PFSK-1 (cell line): ENCODE results near the gene OR7G3.

Experiments
- FOXP2 ChIP-seq: optimal IDR thresholded peaks from 2 replicates; pipeline ENCODE3; 2011; ENCODE audit warnings: borderline replicate concordance, control low read depth, inconsistent platforms; ENCODE audit not compliant: insufficient read depth; ENCODE audit errors: extremely low read length, extremely low read depth
- POLR2AphosphoS5 ChIP-seq: IDR thresholded peaks from 2 replicates; pipeline ENCODE4 v1.6.1; 2012; ENCODE audit warnings: low read depth, mild to moderate bottlenecking, control low read depth, low read length, moderate library complexity
- SIN3A ChIP-seq: IDR thresholded peaks from 2 replicates; pipeline ENCODE4 v1.6.1; 2012; ENCODE audit warnings: mild to moderate bottlenecking, low read length, moderate library complexity, borderline replicate concordance; ENCODE audit not compliant: insufficient read depth
- TAF1 ChIP-seq: IDR thresholded peaks from 2 replicates; pipeline ENCODE4 v1.6.1; 2012; ENCODE audit warnings: low read length, control low read depth, borderline replicate concordance; ENCODE audit not compliant: insufficient read depth
- TF ChIP-seq, protein P1 (sequence below), 2 experiments: IDR thresholded peaks; 2 replicates each; pipeline versions ENCODE4 v1.6.1 to v1.8.0; 2011 to 2012; ENCODE audit warnings: low read depth in 2 of 2, low read length in 2 of 2, control low read depth in 1 of 2, inconsistent platforms in 1 of 2, mild to moderate bottlenecking in 1 of 2, moderate library complexity in 1 of 2; ENCODE audit not compliant: insufficient read depth in 1 of 2

OR7G3 gene

DNA sequence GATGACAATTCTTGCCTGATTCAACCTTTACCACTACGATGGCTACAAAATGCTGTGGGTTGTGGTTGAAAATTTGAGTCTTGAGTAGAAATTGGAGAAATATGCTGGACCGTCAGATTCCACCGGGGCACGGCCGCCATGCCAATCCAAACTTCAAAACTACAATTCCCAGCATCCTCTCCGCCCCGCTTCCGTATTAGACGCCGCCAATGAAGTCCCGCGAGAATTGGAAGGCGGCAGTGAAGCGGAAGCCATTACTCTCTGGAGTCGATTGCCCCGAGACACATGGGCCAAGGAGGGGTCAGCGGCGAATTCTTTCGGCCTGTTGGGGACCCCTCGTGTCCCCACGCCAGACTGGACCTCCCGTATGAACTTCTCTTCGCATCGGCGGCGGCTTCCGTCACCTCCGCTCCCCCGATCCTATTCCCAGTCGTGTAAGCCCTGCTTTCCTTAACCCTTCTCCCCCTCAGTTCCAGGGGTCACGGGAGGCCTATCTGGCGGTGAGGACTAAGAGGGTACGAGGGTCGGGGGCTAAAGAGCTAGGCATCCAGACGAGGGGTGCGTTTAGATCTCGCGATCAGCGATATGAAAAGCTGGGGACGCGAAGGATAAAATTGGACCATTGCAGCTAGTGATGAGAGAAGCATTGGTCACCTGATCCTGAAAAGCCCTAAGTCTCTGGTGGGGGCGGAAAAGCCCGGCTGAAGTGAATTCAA, 13.6 kb upstream of the OR7G3 start, which contains the start of gene ZNF317:
TSS of gene ZNF317 (plus strand) at position 239 of the 716 bp plus-strand sequence. CDS start 15,620 bp downstream, outside the sequence.
- TF ChIP-seq FOXP2, result no peak
- peak; percentile 93 for TF ChIP-seq POLR2AphosphoS5
- TF ChIP-seq TAF1, result peak; percentile 78; the same call in 1 of the 2 replicates
- TF ChIP-seq, protein P1, sequence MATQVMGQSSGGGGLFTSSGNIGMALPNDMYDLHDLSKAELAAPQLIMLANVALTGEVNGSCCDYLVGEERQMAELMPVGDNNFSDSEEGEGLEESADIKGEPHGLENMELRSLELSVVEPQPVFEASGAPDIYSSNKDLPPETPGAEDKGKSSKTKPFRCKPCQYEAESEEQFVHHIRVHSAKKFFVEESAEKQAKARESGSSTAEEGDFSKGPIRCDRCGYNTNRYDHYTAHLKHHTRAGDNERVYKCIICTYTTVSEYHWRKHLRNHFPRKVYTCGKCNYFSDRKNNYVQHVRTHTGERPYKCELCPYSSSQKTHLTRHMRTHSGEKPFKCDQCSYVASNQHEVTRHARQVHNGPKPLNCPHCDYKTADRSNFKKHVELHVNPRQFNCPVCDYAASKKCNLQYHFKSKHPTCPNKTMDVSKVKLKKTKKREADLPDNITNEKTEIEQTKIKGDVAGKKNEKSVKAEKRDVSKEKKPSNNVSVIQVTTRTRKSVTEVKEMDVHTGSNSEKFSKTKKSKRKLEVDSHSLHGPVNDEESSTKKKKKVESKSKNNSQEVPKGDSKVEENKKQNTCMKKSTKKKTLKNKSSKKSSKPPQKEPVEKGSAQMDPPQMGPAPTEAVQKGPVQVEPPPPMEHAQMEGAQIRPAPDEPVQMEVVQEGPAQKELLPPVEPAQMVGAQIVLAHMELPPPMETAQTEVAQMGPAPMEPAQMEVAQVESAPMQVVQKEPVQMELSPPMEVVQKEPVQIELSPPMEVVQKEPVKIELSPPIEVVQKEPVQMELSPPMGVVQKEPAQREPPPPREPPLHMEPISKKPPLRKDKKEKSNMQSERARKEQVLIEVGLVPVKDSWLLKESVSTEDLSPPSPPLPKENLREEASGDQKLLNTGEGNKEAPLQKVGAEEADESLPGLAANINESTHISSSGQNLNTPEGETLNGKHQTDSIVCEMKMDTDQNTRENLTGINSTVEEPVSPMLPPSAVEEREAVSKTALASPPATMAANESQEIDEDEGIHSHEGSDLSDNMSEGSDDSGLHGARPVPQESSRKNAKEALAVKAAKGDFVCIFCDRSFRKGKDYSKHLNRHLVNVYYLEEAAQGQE (IDR thresholded peaks at IDR 0.05; ENCODE audit: insufficient read depth in 1 of 2, low read depth in 2 of 2, low read length in 2 of 2), result peak in 1 of 2 experiments; percentile 39; a peak in 1 of 4 replicates
- TF ChIP-seq SIN3A, result peak; percentile 85; the same call in 1 of the 2 replicates

DNA sequence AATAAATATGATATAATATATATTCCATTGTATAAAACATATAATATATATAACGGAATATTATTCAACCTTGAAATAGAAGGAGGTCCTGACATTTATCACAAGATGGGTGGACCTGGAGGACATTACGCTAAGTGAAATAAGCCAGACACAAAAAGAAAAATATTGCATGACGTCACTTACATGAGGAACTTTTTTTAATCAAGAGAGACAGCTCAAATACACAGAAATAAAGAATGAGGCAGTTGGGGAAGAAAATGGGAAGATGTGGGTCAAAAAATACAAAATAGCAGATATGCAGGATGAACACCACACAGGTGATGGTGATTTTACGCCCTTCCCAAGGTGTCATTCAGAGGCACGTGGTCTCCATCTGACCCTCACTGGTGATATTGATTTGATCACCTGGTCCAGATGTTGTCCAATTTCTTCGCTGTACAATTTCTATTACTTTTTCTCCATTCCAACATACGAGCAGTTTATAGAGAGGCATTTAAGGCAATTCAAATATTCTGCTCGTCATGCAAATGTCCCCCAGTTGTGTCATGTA, 12.9 kb upstream of the OR7G3 start:
- TF ChIP-seq FOXP2, result no peak
- TF ChIP-seq, protein P1 (IDR thresholded peaks at IDR 0.05; ENCODE audit: insufficient read depth in 1 of 2, low read depth in 2 of 2, low read length in 2 of 2), result no peak
- no peak for TF ChIP-seq POLR2AphosphoS5

DNA sequence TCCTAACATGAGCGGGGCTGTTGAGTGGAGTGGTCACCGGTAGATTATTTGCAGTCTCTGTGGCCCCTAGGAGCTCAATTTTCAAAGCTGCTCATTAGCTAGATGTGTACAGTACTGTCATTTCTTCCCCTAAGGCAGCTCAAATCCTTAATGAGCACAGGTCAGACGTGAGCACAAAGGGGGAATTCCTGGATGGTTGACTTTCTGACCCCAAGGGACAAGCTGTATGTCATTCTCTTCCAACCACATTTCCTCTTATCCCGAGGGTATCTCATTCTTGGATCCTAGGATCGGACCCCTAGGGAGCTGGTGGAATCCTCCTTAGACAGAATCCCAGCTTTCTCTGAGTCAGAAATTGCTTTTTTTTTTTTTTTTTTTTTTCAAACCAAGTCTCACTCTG, 5.7 kb upstream of the OR7G3 start:
- TF ChIP-seq FOXP2 (no peak), SIN3A (no peak), POLR2AphosphoS5 (no peak), TAF1 (no peak)
- TF ChIP-seq, protein P1 (IDR thresholded peaks at IDR 0.05; ENCODE audit: insufficient read depth in 1 of 2, low read depth in 2 of 2, low read length in 2 of 2), result no peak

DNA sequence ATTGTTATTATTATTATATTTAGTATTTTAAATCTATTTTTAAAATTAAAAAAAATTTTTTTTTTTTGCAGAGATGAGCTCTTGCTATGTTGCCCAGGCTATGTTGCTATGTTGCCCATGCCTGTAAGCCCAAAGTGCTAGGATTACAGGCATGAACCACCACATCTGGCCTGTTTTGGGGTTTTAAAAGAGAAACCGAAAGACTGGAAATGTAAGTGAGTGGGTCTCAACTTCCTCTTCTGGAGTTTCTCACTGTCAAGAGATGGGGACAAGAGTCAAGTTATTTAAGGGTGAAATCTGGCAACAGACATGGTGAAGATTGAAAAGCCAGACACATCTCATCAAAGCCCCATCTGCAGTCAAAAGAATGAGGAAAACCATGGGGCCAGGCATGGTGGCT, 4.2 kb upstream of the OR7G3 start:
- TF ChIP-seq SIN3A (no peak), FOXP2 (no peak), TAF1 (no peak), POLR2AphosphoS5 (no peak)
- TF ChIP-seq, protein P1 (IDR thresholded peaks at IDR 0.05; ENCODE audit: insufficient read depth in 1 of 2, low read depth in 2 of 2, low read length in 2 of 2), result no peak
